Measurements from ENCODE around the gene FGFBP2.
"Not testable (repeated sequence)": the region's sequence is repeated elsewhere in the genome, so short reads cannot be mapped to it uniquely, and the experiment has no call there.

GRCh38 chr4:15916358-15916757 is 46.6 kb downstream of the FGFBP2 start:
- TF ChIP-seq EZH2phosphoT487, CTCF (IDR thresholded peaks at IDR 0.05; ENCODE audit: low read length): not testable (repeated sequence)

Data from MM.1S (cell line).